T-helper 1 cell treated with Interleukin-12 subunit alpha and Interleukin-12 subunit beta and Interleukin-4 antibody, amounts not matched to agents 30 μg/mL and 1 μg/mL, for 36 hours (primary cell): ENCODE measurements around the gene AIP.
"Not testable (repeated sequence)": the region's sequence is repeated elsewhere in the genome, so short reads cannot be mapped to it uniquely, and the experiment has no call there.

Experiments
- H3K27ac Mint-ChIP-seq: one replicate; pipeline ENCODE4 v1.8.0; 2021; ENCODE audit warnings: mild to moderate bottlenecking, mixed read lengths
- H3K27me3 Mint-ChIP-seq: one replicate; pipeline ENCODE4 v1.8.0; 2021; ENCODE audit warnings: low read depth, mixed read lengths
- H3K36me3 Mint-ChIP-seq: one replicate; pipeline ENCODE4 v1.8.0; 2021; ENCODE audit warnings: low read depth, mixed read lengths
- H3K4me1 Mint-ChIP-seq: one replicate; pipeline ENCODE4 v1.8.0; 2021; ENCODE audit warnings: low read depth, mixed read lengths
- H3K4me3 Mint-ChIP-seq: one replicate; pipeline ENCODE4 v1.8.0; 2021; ENCODE audit warnings: mild to moderate bottlenecking, moderate library complexity, mixed read lengths
- H3K9me3 Mint-ChIP-seq: one replicate; pipeline ENCODE4 v1.8.0; 2021; ENCODE audit warnings: mixed read lengths

AIP gene

DNA sequence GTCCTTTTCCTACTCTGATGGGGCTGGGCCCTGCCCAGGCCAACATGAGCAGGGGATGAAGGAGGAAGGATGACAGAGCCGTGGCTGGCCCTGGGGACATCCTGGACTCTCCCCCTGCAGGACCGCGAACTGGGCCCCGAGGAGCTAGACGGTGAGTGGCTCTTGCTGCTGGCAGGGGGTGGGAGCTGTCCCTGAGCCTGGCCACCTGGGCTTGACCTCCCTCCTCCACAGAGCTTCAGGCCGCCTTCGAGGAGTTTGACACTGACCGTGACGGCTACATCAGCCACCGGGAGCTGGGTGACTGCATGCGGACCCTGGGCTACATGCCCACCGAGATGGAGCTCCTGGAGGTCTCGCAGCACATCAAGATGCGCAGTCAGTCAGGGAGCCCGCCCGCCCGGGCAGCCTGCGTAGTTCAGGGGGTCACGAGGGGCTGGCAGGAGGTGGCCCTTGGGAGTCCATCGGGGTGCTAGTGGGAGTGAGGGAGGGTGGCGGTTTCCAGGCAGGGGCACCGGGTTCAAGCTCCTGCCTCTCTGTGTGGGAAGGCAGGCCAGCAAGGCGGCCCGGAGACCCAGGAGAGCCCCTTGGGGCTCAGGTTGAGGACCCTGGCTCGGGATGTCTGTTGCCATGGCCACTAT, 26.6 kb upstream of the AIP start:
- Mint-ChIP-seq H3K27ac (no peak overlapping the region), H3K36me3 (no peaks in the 10 kb centered on the region), H3K4me3 (no peak overlapping the region), H3K4me1 (no peaks in the 10 kb centered on the region), H3K9me3 (no peaks in the 10 kb centered on the region), H3K27me3 (peaks cover 3% of the 10 kb centered on the region)

DNA sequence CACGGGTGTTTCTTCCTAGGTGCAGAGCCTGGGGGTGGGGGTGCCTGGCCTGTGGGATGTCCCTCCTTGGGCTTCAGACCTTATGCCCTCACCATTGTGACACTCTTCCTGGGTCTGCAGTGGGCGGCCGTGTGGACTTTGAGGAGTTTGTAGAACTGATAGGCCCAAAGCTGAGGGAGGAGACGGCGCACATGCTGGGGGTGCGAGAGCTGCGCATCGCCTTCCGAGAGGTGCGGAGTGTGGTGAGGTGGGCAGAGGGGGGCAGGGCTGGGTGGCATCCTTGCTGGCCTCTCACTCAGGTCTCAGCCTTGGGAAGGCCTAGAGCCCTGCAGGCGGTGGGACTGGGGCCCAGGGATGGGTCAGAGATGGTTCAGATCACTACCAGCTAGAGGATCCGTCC, 25.4 kb upstream of the AIP start:
- Mint-ChIP-seq H3K4me3 (no peak overlapping the region), H3K4me1 (no peaks in the 10 kb centered on the region), H3K27ac (no peak overlapping the region), H3K9me3 (no peaks in the 10 kb centered on the region), H3K27me3 (peaks cover 3% of the 10 kb centered on the region), H3K36me3 (no peaks in the 10 kb centered on the region)

DNA sequence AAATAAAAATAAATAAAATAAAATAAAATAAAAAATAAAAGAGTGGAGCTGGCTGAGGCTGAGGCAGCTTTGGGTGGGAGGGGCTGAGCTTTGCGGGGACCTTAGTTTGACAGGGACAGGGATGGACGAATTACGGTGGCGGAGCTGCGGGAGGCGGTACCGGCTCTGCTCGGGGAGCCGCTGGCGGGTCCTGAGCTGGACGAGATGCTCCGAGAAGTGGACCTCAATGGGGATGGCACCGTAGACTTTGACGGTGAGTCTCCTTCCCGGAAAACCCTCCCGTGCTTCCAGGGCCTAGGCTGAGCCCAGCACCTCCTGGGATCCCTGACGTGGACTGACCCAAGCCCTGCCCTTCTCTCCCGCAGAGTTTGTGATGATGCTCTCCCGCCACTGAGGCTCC, 24.6 kb upstream of the AIP start:
- H3K9me3 Mint-ChIP-seq, result no peaks in the 10 kb centered on the region
- no peak overlapping the region for H3K27ac Mint-ChIP-seq
- no peaks in the 10 kb centered on the region for H3K36me3 Mint-ChIP-seq
- no peaks in the 10 kb centered on the region for H3K4me1 Mint-ChIP-seq
- H3K4me3 Mint-ChIP-seq, result no peak overlapping the region
- H3K27me3 Mint-ChIP-seq, result peaks cover 3% of the 10 kb centered on the region

GRCh38 chr11:67463186-67463585, 19.6 kb upstream of the AIP start:
- Mint-ChIP-seq H3K9me3 (no peaks in the 10 kb centered on the region), H3K36me3 (no peaks in the 10 kb centered on the region), H3K4me3 (no peak overlapping the region), H3K27me3 (peaks cover 3% of the 10 kb centered on the region), H3K4me1 (peaks cover 23% of the 10 kb centered on the region), H3K27ac (no peak overlapping the region)

- peaks cover 3% of the 10 kb centered on the region for H3K27me3 Mint-ChIP-seq
- H3K27ac Mint-ChIP-seq, result peak overlapping the region; percentile 49
- no peaks in the 10 kb centered on the region for H3K36me3 Mint-ChIP-seq
These were observed 19.0 kb upstream of the AIP start for GRCh38 chr11:67463680-67464410.

GRCh38 chr11:67464411-67465188, 18.2 kb upstream of the AIP start:
- H3K9me3 Mint-ChIP-seq, result no peaks in the 10 kb centered on the region
- H3K27ac Mint-ChIP-seq, result peak overlapping the region; percentile 88
- peaks cover 29% of the 10 kb centered on the region for H3K4me1 Mint-ChIP-seq
- H3K4me3 Mint-ChIP-seq, result peak overlapping the region; percentile 84
- peaks cover 3% of the 10 kb centered on the region for H3K27me3 Mint-ChIP-seq
- no peaks in the 10 kb centered on the region for H3K36me3 Mint-ChIP-seq

More at GRCh38 chr11:67463680-67464410, 19.0 kb upstream of the AIP start:
- H3K4me3 Mint-ChIP-seq, result peak overlapping the region; percentile 84
- H3K4me1 Mint-ChIP-seq, result peaks cover 26% of the 10 kb centered on the region
- H3K9me3 Mint-ChIP-seq, result no peaks in the 10 kb centered on the region

- no peaks in the 10 kb centered on the region for H3K36me3 Mint-ChIP-seq
- H3K27me3 Mint-ChIP-seq, result peaks cover 3% of the 10 kb centered on the region
These were observed 17.7 kb upstream of the AIP start for GRCh38 chr11:67465189-67465510.

GRCh38 chr11:67465530-67465929, 17.3 kb upstream of the AIP start:
- H3K27me3 Mint-ChIP-seq, H3K9me3 Mint-ChIP-seq, H3K36me3 Mint-ChIP-seq: not testable (repeated sequence)
- Mint-ChIP-seq H3K27ac (peak overlapping the region; percentile 88), H3K4me1 (peaks cover 29% of the 10 kb centered on the region), H3K4me3 (peak overlapping the region; percentile 84)

More at GRCh38 chr11:67465189-67465510, 17.7 kb upstream of the AIP start:
- H3K9me3 Mint-ChIP-seq, result no peaks in the 10 kb centered on the region
- H3K4me3 Mint-ChIP-seq, result peak overlapping the region; percentile 84
- H3K4me1 Mint-ChIP-seq, result peaks cover 29% of the 10 kb centered on the region
- peak overlapping the region; percentile 88 for H3K27ac Mint-ChIP-seq

- Mint-ChIP-seq H3K36me3 (no peaks in the 10 kb centered on the region), H3K4me3 (peak overlapping the region; percentile 21), H3K27me3 (no peaks in the 10 kb centered on the region), H3K27ac (no peak overlapping the region), H3K9me3 (no peaks in the 10 kb centered on the region), H3K4me1 (peaks cover 29% of the 10 kb centered on the region)
These were observed 16.5 kb upstream of the AIP start for GRCh38 chr11:67466367-67466766.

- Mint-ChIP-seq H3K4me3 (peak overlapping the region; percentile 82), H3K27me3 (no peaks in the 10 kb centered on the region), H3K27ac (peak overlapping the region; percentile 52), H3K9me3 (no peaks in the 10 kb centered on the region), H3K36me3 (no peaks in the 10 kb centered on the region), H3K4me1 (peaks cover 29% of the 10 kb centered on the region)
These were observed 15.7 kb upstream of the AIP start for GRCh38 chr11:67466962-67467771.

GRCh38 chr11:67468056-67468455, 14.8 kb upstream of the AIP start:
- Mint-ChIP-seq H3K4me1 (peaks cover 29% of the 10 kb centered on the region), H3K27me3 (no peaks in the 10 kb centered on the region)

DNA sequence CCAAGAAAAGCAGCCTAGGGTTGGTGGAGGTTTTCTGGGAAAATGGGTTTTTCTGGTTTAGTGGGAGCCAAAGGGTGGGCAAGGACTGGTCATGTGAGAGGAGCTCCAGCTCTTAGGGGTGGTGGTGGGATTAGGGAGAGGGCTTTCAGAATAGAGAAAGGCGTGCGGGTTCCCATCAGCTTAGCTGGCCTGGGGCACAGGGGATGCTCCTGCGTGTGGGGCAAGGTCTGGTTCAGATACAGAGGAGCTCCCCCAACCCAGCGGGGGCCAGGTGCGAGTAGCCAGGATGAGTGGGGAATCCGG, 14.4 kb upstream of the AIP start:
- peak overlapping the region; percentile 82 for H3K4me3 Mint-ChIP-seq
- H3K9me3 Mint-ChIP-seq, result no peaks in the 10 kb centered on the region
- peak overlapping the region; percentile 57 for H3K27ac Mint-ChIP-seq
- H3K36me3 Mint-ChIP-seq, result no peaks in the 10 kb centered on the region
- no peaks in the 10 kb centered on the region for H3K27me3 Mint-ChIP-seq
- peaks cover 29% of the 10 kb centered on the region for H3K4me1 Mint-ChIP-seq

More at GRCh38 chr11:67468056-67468455, 14.8 kb upstream of the AIP start:
- no peaks in the 10 kb centered on the region for H3K36me3 Mint-ChIP-seq
- peak overlapping the region; percentile 82 for H3K4me3 Mint-ChIP-seq
- no peaks in the 10 kb centered on the region for H3K9me3 Mint-ChIP-seq
- peak overlapping the region; percentile 57 for H3K27ac Mint-ChIP-seq

DNA sequence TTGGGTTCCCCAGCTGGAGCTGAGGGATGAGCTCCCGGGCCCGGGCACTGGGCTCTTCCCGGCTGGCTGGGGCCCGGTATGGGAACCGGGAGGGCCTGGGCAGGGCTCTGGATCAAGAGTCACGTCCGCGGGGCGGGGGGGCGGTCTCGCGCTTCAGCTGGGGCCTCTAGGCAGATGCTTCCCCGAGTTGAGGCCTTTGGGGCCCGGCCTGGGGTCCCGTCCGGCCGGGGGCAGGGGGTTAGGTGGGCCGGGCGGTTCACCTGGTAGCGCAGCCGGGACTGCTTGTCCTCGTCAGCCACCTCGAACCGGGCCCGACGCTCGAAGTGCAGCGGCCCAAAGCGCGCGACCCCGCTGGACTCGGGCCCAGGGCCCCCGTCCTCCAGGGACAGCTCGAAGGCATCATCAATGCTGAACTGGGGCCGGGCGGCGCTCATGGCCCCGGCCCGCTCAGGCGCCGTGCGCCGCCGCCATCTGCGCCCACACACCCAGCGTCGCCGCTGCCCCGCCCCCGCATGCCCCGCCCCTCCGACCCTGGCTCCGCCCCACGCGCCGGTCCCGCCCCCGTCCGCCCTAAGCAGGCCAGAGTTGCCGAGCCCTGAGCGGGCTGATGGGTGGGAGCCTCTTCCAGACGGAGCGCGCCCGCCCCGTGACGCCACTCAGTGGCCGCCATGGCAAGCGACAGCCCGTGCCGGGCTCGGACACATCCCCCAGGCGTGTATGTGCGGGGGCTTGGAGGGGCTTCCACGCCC, 13.9 kb upstream of the AIP start, which contains the start of gene TMEM134:
Gene TMEM134 (minus strand): TSS at position 493 of the 749 bp plus-strand sequence. CDS start 59 bp downstream, at position 434.
- Mint-ChIP-seq H3K9me3 (no peaks in the 10 kb centered on the region), H3K4me1 (peaks cover 29% of the 10 kb centered on the region), H3K4me3 (peak within 1 kb of the TSS; percentile 82), H3K27me3 (no peaks in the 10 kb centered on the region), H3K27ac (peak within 1 kb of the TSS; percentile 57), H3K36me3 (no peaks in the 10 kb centered on the region)

DNA sequence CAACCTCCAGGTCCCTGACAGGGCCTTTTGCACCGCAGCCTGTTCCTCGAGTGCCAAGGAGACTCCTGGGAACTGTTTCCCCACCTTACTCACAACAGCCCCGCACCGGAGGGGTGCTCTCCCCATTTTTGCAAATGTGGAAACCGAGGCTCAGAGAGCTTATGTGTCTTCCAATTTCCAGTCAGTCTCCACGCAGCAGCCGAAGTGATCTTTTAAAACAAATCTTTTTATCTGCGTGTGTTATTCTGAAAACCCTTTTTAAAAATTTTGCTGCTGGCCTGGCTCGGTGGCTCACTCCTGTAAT, 13.4 kb upstream of the AIP start:
- peaks cover 24% of the 10 kb centered on the region for H3K4me1 Mint-ChIP-seq
- H3K9me3 Mint-ChIP-seq, result no peaks in the 10 kb centered on the region
- H3K27ac Mint-ChIP-seq, result peak overlapping the region; percentile 45
- peaks cover under 1% of the 10 kb centered on the region for H3K27me3 Mint-ChIP-seq
- H3K4me3 Mint-ChIP-seq, result peak overlapping the region; percentile 67
- no peaks in the 10 kb centered on the region for H3K36me3 Mint-ChIP-seq
